Right renal pelvis (tissue), 4 donors: ENCODE measurements around the gene ERN2. TPM values are rescaled to one million over a fixed set of nuclear protein-coding genes. Genes with fewer than 3 reads are reported as not detected.
"Not testable (repeated sequence)": the region's sequence is repeated elsewhere in the genome, so short reads cannot be mapped to it uniquely, and the experiment has no call there.

ENCODE experiments used
- DNase-seq, 4 donors: peaks; one replicate each; pipeline ENCODE4 v3.0.0-alpha.2; 2013; ENCODE audit warnings: low read depth in 4 of 4, low spot score in 3 of 4, missing footprints in 1 of 4
- polyA plus RNA-seq, 4 donors: library from polyadenylated mRNA; unstranded; fragments of 120-200 nt; gene quantifications; one replicate each; pipeline ENCODE4 v1.2.1, GENCODE V29; 2013; ENCODE audit not compliant: insufficient read length in 4 of 4

Gene ERN2
- polyA plus RNA-seq: under 1 TPM; 0.36 to 0.83 (median 0.48) TPM

GRCh38 chr16:23712976-23713375 lies at the start of gene ERN2:
TSS of gene ERN2 (minus strand) at chr16:23713222. CDS start at chr16:23713187, 35 bp downstream.
- DNase-seq: no peak

GRCh38 chr16:23757937-23758619 lies 45.1 kb upstream of the ERN2 start:
- DNase-seq: no peak

- DNase-seq: no peak
Measured at GRCh38 chr16:23757116-23757515, 44.1 kb upstream of the ERN2 start.

DNA sequence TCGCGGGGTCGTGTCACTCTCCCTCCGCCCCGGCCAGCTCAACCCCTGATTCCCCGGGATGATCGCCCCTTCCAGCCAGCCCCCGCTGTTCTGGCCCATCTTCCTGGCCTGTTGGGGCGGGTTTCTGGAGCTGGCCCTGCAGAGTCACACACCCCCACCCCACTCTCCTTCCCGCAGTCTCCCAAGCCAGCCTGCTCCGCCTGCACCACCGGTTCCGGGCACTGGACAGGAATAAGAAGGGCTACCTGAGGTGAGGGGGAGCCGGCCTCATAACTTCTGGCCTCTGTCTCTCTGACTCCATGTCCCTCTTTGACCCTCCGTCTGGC lies 42.4 kb upstream of the ERN2 start:
- DNase-seq: no peak

GRCh38 chr16:23754594-23755483 lies 41.8 kb upstream of the ERN2 start, which contains the start of gene CHP2:
TSS of gene CHP2 (plus strand) at chr16:23755026. CDS start at chr16:23755050, 24 bp downstream.
- peak in 1 of 4 donors; percentile 11 for DNase-seq

GRCh38 chr16:23753908-23754593 lies 41.0 kb upstream of the ERN2 start:
- no peak for DNase-seq

DNA sequence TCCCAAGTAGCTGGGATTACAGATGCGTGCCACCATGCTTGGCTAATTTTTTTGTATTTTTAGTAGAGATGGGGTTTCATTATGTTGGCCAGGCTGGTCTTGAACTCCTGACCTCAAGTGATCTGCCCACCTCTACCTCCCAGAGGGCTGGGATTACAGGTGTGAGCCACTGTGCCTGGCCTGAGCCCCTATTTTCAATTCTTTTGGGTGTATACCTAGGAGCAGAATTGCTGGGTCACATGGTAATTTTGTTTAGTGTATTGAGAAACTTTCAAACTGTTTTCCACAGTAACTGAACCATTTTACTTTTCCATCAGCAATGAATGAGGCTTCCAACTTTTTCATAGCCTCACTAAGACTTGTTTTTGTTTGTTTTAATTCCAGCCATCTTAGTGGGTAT lies 38.0 kb upstream of the ERN2 start:
- not testable (repeated sequence) for DNase-seq

DNA sequence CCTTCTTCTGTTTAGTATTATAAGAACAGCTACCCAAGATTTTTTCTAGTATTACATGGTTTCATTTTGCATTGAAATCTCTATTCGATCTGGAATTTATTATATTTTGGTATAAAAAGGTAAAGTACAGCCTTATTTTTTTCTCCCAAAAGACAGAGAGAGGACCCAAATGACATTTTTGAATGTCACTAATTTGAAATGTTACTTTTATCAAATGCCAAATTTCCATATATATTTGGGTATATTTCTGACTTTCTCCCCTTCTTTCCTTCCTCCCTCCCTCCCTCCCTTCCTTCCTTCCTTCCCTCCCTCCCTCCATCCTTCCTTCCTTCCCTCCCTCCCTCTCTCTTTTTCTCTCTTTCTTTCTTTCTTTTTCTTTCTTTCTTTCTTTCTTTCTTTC lies 35.6 kb upstream of the ERN2 start:
- DNase-seq: no peak

- no peak for DNase-seq
Measured at GRCh38 chr16:23745263-23745662, 32.2 kb upstream of the ERN2 start.

- DNase-seq: no peak
Measured at GRCh38 chr16:23742766-23743165, 29.7 kb upstream of the ERN2 start.

- DNase-seq: no peak
Measured at GRCh38 chr16:23741675-23742303, 28.8 kb upstream of the ERN2 start.

DNA sequence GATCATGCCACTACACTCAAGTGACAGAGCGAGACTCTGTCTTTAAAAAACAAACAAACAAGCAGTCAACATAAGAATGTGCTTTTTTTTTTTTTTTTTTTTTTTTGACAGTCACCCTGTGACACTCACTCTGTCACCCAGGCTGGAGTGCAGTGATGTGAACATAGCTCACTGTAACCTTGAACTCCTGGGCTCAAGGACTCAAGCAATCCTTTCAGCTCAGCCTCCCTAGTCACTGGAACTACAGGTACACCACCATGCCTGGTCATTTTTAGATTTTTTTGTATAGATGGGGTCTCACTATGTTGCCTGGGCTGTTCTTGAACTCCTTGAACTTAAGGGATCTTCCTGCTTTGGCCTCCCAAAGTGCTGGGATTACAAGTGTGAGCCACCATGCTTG lies 26.5 kb upstream of the ERN2 start:
- no peak for DNase-seq

DNA sequence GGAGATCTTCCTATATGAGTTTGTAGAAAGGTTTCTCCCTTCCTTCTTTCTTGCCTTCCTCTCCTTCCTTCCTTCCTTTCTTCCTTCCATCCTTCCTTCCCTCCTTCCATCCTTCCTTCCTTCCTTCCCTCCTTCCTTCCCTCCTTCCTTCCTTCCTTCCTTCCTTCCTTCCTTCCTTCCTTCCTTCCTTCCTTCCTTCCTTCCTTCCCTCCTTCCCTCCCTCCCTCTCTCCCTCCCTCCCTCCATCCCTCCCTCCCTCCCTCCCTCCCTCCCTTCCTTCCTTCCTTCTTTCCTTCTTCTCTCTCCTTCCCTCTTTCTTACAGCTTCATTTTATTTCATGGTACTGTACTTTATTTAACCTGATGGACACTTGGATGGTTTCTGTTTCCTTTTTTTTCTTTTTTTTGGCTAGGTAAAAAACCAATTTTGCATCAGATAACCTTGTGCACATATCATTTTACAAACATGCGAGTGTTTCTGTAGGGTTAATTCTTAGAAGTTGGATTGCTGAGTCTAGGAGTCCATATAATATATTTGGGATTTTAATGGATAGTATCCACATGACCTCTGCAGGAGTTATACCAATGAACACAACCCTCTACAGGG lies 24.5 kb upstream of the ERN2 start:
- not testable (repeated sequence) for DNase-seq

- no peak for DNase-seq
Measured at GRCh38 chr16:23734176-23734893, 21.3 kb upstream of the ERN2 start.

DNA sequence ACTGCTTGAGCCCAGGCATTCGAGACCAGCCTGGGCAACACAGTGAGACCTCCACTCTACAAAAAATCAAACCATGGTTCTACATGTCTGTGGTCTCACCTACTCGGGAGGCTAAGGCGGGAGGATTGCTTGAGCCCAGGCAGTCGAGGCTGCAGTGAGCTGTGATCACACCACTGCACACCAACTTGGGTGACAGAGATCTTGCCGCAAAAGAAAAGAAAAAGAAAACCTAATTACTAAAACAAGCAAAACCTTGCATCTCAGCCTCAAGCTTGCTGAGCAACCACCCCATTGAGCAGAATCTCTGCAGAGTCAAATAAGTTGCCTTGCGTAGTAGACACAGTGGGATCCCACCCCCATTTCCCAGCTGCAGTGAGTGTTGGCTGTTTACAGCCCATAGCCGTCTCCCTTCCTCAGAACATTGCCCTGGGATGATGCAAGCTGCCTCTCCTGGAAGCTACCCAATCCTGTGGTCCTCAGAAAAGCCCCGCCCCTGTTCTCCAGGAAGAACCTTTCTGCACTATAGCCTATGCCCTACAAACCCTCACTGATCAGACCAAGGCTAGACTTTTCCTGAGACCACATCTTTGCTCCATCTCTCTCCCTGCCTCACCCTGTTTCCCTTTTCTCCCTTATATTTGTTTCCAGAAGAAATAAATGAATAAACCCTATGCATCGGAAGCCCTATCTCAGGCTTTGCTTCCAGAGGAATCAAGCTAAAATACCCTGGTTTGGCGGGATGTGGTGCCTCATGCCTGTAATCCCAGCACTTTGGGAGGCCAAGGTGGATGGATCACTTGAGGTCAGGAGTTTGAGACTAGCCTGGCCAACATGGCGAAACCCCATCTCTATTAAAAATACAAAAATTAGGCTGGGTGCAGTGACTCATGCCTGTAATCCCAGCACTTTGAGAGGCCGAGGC lies 16.7 kb upstream of the ERN2 start:
- DNase-seq: no peak

DNA sequence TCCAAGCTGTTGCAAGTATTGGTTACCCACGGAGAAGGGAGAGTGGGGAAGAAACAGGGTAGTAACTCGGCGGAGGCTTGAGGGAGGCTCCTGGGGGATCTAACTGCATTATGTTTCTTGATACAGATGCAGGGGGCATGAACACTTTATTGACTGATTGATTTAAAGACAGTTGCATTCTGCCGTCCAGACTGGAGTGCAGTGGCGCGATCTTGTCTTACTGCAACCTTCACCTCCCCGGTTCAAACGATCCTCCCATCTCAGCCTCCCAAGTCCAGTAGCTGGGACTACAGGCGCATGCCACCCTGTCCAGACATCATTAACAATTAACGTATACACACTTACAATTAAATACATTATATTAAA lies 15.1 kb upstream of the ERN2 start:
- DNase-seq: no peak

DNA sequence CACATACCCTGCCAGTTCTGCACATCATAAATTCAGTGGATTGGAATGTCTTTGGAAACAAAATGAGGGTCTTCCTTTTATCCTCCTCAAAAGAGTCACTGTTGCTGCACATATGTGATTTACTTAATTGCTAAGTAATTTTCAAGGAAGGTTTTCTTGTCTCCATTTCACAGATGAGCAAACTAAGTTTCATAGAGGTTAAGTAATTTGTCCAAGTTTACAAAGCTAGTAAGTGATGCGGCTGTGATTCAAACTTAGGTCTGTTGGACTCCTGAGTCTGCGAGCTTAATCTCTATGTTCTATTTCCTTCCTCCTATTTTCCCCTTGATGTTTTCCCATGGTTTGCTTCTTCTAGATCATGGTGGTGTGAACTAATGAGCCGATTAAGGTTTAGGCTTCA lies 13.7 kb upstream of the ERN2 start:
- DNase-seq: no peak

- no peak for DNase-seq
Measured at GRCh38 chr16:23724785-23725131, 11.7 kb upstream of the ERN2 start.
